GM23248 (cell line): ENCODE measurements around the gene DPM3. TPM values are rescaled to one million over a fixed set of nuclear protein-coding genes. Genes with fewer than 3 reads are reported as not detected.
"Not testable (repeated sequence)": the region's sequence is repeated elsewhere in the genome, so short reads cannot be mapped to it uniquely, and the experiment has no call there.

ENCODE experiments used
- DNase-seq: peaks from one replicate; pipeline ENCODE4 v3.0.0-alpha.2; 2015
- H2AFZ ChIP-seq: fragments of 200-600 bp; sonication (generic); 2 replicates; pipeline ENCODE4 v1.6.1; 2016; ENCODE audit warnings: antibody characterized with exemption
- H3F3A ChIP-seq: fragments of 200-600 bp; sonication (generic); 2 replicates; pipeline ENCODE4 v1.6.1; 2016; ENCODE audit warnings: mild to moderate bottlenecking, antibody characterized with exemption, mixed run types; ENCODE audit not compliant: insufficient read depth
- H3K27ac ChIP-seq: fragments of 200-600 bp; sonication (generic); 2 replicates; pipeline ENCODE4 v1.5.1; 2016; ENCODE audit warnings: mild to moderate bottlenecking
- H3K27me3 ChIP-seq: fragments of 200-600 bp; sonication (generic); replicated peaks from 2 replicates; pipeline ENCODE4 v1.6.1; 2016; ENCODE audit warnings: mild to moderate bottlenecking; ENCODE audit not compliant: insufficient read depth
- H3K36me3 ChIP-seq: fragments of 200-600 bp; sonication (generic); 2 replicates; pipeline ENCODE4 v1.6.1; 2016; ENCODE audit warnings: low read depth, mild to moderate bottlenecking
- H3K4me1 ChIP-seq: fragments of 200-600 bp; sonication (generic); 2 replicates; pipeline ENCODE4 v1.6.1; 2016; ENCODE audit warnings: mild to moderate bottlenecking; ENCODE audit not compliant: insufficient read depth
- H3K4me2 ChIP-seq: fragments of 200-600 bp; sonication (generic); one replicate; pipeline ENCODE4 v1.6.1; 2016; ENCODE audit warnings: mild to moderate bottlenecking; ENCODE audit not compliant: unreplicated experiment
- H3K4me3 ChIP-seq: fragments of 200-600 bp; sonication (generic); 2 replicates; pipeline ENCODE4 v1.5.1; 2016; ENCODE audit warnings: mild to moderate bottlenecking
- H3K79me2 ChIP-seq: fragments of 200-600 bp; sonication (generic); 2 replicates; pipeline ENCODE4 v1.6.1; 2016; ENCODE audit warnings: mild to moderate bottlenecking; ENCODE audit not compliant: insufficient read depth
- H3K9ac ChIP-seq: fragments of 200-600 bp; sonication (generic); 2 replicates; pipeline ENCODE4 v1.6.1; 2016; ENCODE audit warnings: mild to moderate bottlenecking
- H3K9me2 ChIP-seq: fragments of 200-600 bp; sonication (generic); 2 replicates; pipeline ENCODE4 v1.6.1; 2016; ENCODE audit warnings: mixed run types, mild to moderate bottlenecking, moderate library complexity; ENCODE audit not compliant: insufficient read depth
- H3K9me3 ChIP-seq: fragments of 200-600 bp; sonication (generic); one replicate; pipeline ENCODE4 v1.6.1; 2017; ENCODE audit warnings: low read depth
- H4K20me1 ChIP-seq: fragments of 200-600 bp; sonication (generic); 2 replicates; pipeline ENCODE4 v1.6.0; 2016; ENCODE audit not compliant: insufficient read depth
- EZH2 ChIP-seq: fragments of 200-600 bp; sonication (generic); IDR thresholded peaks from 2 replicates; pipeline ENCODE4 v1.6.1; 2018; ENCODE audit warnings: antibody characterized with exemption, mild to moderate bottlenecking; ENCODE audit not compliant: insufficient read depth, poor library complexity, severe bottlenecking
- EZH2phosphoT487 ChIP-seq: fragments of 200-600 bp; sonication (generic); IDR thresholded peaks from 2 replicates; pipeline ENCODE4 v1.6.1; 2018; ENCODE audit warnings: antibody characterized with exemption, moderate library complexity, mild to moderate bottlenecking, low read depth; ENCODE audit not compliant: insufficient read depth
- WGBS, 2 experiments: methylation state at CpG; one replicate each; pipeline ENCODE4 v1.1.6; 2015 to 2017; ENCODE audit warnings: low lambda C conversion rate in 2 of 2, low coverage in 1 of 2; ENCODE audit errors: missing lambda C conversion rate in 2 of 2; 5-methylcytosine and 5-hydroxymethylcytosine counted together
- in situ Hi-C: fragments of 300-500 bp; cut with MboI; formaldehyde crosslinking; loops from 2 replicates; pipeline ENCODE4 v1.15.0; 2020
- polyA plus RNA-seq: library from polyadenylated mRNA; unstranded; fragments of >200 nt; fragmentation: Nextera tagmentation; extraction: Ambion mirVana; gene quantifications from 2 replicates; pipeline ENCODE4 v1.2.1, GENCODE V29; 2016
- total RNA-seq: library from RNA; depleted of rRNA; stranded (reverse); fragments of >200 nt; shearing (Covaris generic); gene quantifications from 2 replicates; pipeline ENCODE4 v1.2.3, GENCODE V29; 2014

The DPM3 gene
- total and polyA plus RNA-seq, 2 experiments from 2014 or later: 50.7 to 75.3 TPM

- Histone ChIP-seq H3K27me3 (no peaks in the 10 kb centered on the region), H3K9ac (no peak overlapping the region), H3K36me3 (peaks cover 6% of the 10 kb centered on the region; the same call in 1 of the 2 replicates), H3K4me1 (peaks cover 11% of the 10 kb centered on the region), H4K20me1 (no peaks in the 10 kb centered on the region), H3K27ac (no peak overlapping the region), H3K4me2 (peak overlapping the region; percentile 52), H3K9me3 (no peaks in the 10 kb centered on the region), H2AFZ (peak overlapping the region; percentile 52), H3F3A (peaks cover 17% of the 10 kb centered on the region), H3K9me2 (no peaks in the 10 kb centered on the region), H3K4me3 (no peak overlapping the region), H3K79me2 (peaks cover 26% of the 10 kb centered on the region)
- DNase-seq: peak; percentile 86
- WGBS, 2 experiments: 6 to 9% methylated on average over 23 to 28 of the region's 28 CpGs
- TF ChIP-seq EZH2 (no peak), EZH2phosphoT487 (no peak)
- in situ Hi-C loops: loop anchor here (5.0 kb wide), 1 partner anchor 75 kb away; no protein-coding TSS in a partner anchor
Measured at GRCh38 chr1:155167166-155168104, 27.1 kb upstream of the DPM3 start.

GRCh38 chr1:155166471-155167165, 26.3 kb upstream of the DPM3 start:
- in situ Hi-C loops: loop anchor here (5.0 kb wide), 1 partner anchor 74 kb away; no protein-coding TSS in a partner anchor
- Histone ChIP-seq H3K9me3 (no peaks in the 10 kb centered on the region), H4K20me1 (no peaks in the 10 kb centered on the region), H3K9ac (no peak overlapping the region), H3K27ac (no peak overlapping the region), H3K4me2 (no peak overlapping the region), H3K27me3 (no peaks in the 10 kb centered on the region), H3K9me2 (no peaks in the 10 kb centered on the region), H3K4me1 (peaks cover 3% of the 10 kb centered on the region), H2AFZ (no peak overlapping the region), H3F3A (peaks cover 17% of the 10 kb centered on the region), H3K4me3 (no peak overlapping the region), H3K79me2 (peaks cover 18% of the 10 kb centered on the region), H3K36me3 (peaks cover 6% of the 10 kb centered on the region; the same call in 1 of the 2 replicates)
- TF ChIP-seq EZH2phosphoT487 (no peak), EZH2 (no peak)
- 30 to 33% methylated on average over 14 to 27 of the region's 27 CpGs for WGBS, 2 experiments
- DNase-seq: no peak

GRCh38 chr1:155166051-155166470, 25.7 kb upstream of the DPM3 start:
- no peak overlapping the region for H3K27ac ChIP-seq
- TF ChIP-seq EZH2phosphoT487: no peak
- TF ChIP-seq EZH2: no peak
- no peaks in the 10 kb centered on the region for H4K20me1 ChIP-seq
- no peaks in the 10 kb centered on the region for H3K27me3 ChIP-seq
- peaks cover 17% of the 10 kb centered on the region for H3F3A ChIP-seq
- no peak overlapping the region for H3K4me3 ChIP-seq
- no peaks in the 10 kb centered on the region for H3K9me2 ChIP-seq
- H3K9me3 ChIP-seq: no peaks in the 10 kb centered on the region
- peaks cover 6% of the 10 kb centered on the region; the same call in 1 of the 2 replicates for H3K36me3 ChIP-seq
- no peak overlapping the region for H2AFZ ChIP-seq
- no peak overlapping the region for H3K9ac ChIP-seq
- no peak overlapping the region for H3K4me2 ChIP-seq
- no peaks in the 10 kb centered on the region for H3K4me1 ChIP-seq
- H3K79me2 ChIP-seq: peaks cover 12% of the 10 kb centered on the region
- DNase-seq: no peak
- in situ Hi-C loops: loop anchor here (5.0 kb wide), 1 partner anchor 74 kb away; no protein-coding TSS in a partner anchor
- 77 to 84% methylated on average over 8 of the region's 8 CpGs for WGBS, 2 experiments

- H4K20me1 ChIP-seq, H2AFZ ChIP-seq, DNase-seq, H3K4me1 ChIP-seq, H3K9ac ChIP-seq, H3K4me3 ChIP-seq, H3K27ac ChIP-seq, H3K9me2 ChIP-seq, H3K9me3 ChIP-seq, H3K27me3 ChIP-seq, H3K79me2 ChIP-seq, H3K36me3 ChIP-seq, H3K4me2 ChIP-seq: not testable (repeated sequence)
- H3F3A ChIP-seq: peaks cover 16% of the 10 kb centered on the region
- WGBS, 2 experiments: 86 to 91% methylated on average over 11 of the region's 11 CpGs
- in situ Hi-C loops: loop anchor here (5.0 kb wide), 1 partner anchor 72 kb away; no protein-coding TSS in a partner anchor
Measured at GRCh38 chr1:155164625-155165024, 24.3 kb upstream of the DPM3 start.

- H3K36me3 ChIP-seq, H3K27ac ChIP-seq, H3K4me1 ChIP-seq, H3K9me2 ChIP-seq, H3K79me2 ChIP-seq, H3K4me3 ChIP-seq, H3K27me3 ChIP-seq, DNase-seq, H3K9ac ChIP-seq, H3K9me3 ChIP-seq, H3F3A ChIP-seq, H3K4me2 ChIP-seq, H4K20me1 ChIP-seq, H2AFZ ChIP-seq, in situ Hi-C loops: not testable (repeated sequence)
- WGBS, 2 experiments: 85 to 89% methylated on average over 4 of the region's 4 CpGs
Measured at GRCh38 chr1:155163785-155164184, 23.5 kb upstream of the DPM3 start.

GRCh38 chr1:155162631-155163030, 22.3 kb upstream of the DPM3 start:
- H3F3A ChIP-seq, H2AFZ ChIP-seq, H3K4me1 ChIP-seq, H3K4me2 ChIP-seq, H3K36me3 ChIP-seq, H3K9me3 ChIP-seq, in situ Hi-C loops, H3K9ac ChIP-seq, H3K4me3 ChIP-seq, H3K27me3 ChIP-seq, H4K20me1 ChIP-seq, H3K9me2 ChIP-seq, H3K27ac ChIP-seq, H3K79me2 ChIP-seq, DNase-seq: not testable (repeated sequence)
- WGBS, 2 experiments: 92 to 95% methylated on average over 6 of the region's 6 CpGs
